GM15510 (cell line): ENCODE results near the gene ANO1.

Source experiments
- POLR2A ChIP-seq: IDR thresholded peaks from 3 replicates; pipeline ENCODE4 v1.6.1; 2011; ENCODE audit warnings: borderline replicate concordance; ENCODE audit not compliant: insufficient read length; ENCODE audit errors: extremely low read depth

Gene ANO1

DNA sequence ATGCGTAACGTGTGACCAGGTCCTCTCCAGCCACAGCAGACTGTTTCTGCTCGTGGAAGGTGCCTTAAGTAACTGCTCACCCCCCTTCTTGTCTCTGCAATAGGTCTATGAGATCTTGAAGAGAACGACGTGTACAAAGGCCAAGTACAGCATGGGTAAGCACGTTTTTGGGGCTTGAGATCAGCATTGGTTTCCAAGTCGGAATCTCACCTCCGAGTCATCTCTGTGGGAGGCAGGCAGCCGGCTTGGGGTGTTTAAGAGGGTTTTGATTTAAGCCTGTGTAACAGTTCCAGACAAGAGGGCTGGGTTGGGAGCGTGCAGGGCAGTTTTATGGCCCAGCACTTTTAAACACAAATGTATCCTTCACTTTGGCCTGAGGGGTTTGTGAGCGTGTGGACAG is 30.1 kb downstream of the ANO1 start:
- TF ChIP-seq POLR2A = no peak

DNA sequence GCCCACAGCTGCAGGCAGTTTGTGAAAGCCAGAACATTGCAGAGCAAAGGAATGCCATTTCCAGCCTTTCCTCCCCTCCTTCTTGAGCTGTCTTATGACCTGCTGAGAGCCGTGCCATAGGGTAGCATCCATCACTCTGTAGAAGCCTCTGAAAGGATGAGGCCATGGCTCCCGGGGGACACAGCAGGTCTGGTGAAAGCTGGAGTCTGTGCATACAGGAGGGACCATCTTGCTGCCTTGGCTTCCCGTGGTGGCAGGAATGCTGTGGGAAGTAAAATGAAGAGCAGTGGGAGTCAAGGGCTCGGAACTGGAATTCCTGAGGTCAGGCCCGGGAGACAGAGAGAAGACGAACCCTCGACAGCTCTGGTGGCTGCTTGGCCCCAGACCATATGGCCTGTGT is 30.9 kb downstream of the ANO1 start:
- no peak for TF ChIP-seq POLR2A

DNA sequence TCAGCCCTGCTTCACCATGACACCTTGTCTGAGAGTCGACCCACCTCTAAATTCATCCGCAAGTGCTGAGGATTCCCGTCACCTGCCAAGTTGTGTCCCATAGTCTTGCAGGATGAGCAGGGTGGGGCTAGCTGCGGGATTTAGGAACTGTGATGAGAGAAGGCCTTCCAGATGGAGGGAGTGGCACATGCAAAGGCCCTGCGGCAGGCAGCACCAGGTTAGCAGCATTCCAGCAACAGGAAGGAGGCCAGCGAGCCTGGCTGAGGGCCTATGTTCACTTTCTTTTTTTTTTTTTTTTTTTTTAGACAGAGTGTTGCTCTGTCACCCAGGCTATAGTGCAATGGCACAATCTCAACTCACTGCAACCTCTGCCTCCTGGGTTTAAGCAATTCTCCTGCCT is 31.8 kb downstream of the ANO1 start:
- no peak for TF ChIP-seq POLR2A

DNA sequence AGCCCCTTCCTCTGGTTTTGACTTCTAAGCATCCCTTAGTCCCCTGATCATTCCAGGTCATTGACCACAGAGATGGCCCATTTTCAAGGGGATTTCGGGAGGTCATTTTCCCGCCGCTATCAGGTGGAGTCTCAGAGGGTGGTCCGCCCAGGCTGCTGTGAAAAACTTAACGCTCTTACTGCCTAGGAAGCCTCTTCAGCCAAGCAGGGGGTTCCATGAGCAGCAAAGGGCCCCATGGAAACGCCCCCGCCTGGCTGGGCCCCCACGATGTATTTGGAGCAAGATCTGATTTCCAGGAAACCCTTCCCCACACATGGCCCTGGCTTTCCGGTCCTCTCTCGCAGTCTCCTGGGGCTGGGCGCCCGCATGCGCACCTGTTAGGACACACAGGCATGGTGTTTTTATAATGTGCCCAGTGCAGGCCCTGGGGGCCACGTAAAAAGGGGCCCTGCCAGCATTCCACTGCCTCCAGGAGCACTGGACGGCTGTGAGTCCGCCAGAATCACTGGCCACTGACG is 32.5 kb downstream of the ANO1 start:
- no peak for TF ChIP-seq POLR2A

DNA sequence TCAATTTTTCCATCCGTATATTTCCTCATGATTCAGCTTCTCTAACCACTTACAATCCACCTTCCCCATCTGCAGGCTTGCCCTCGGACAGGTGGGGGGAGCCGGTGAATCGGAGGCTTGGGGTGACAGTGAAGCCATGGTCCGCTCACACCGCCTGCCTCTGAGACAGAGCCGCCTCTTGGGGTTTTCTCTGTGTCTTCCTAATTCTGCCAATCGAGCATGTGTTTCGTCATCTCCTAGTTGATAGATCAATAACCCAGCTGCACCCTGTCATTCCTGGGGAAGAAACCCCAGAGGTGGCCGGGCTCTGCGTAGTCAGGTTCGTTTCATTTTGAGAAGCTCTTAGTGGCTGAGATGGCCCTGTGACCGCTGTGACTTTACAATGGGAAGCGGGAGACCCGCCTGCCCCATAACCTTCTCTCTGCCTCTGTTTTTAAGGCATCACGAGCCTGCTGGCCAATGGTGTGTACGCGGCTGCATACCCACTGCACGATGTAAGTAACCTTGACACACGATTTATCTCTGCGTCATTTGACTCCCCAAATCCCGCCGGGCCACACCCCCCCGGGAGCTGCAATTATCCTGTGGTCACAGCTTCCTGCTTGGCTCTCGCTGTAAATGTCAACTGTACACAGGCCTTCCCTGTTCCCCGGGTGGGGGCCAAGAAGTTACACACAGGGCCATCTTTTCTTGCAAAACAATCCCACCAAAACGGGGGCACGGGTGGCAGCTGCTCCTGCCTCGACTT is 33.3 kb downstream of the ANO1 start:
- TF ChIP-seq POLR2A = no peak

DNA sequence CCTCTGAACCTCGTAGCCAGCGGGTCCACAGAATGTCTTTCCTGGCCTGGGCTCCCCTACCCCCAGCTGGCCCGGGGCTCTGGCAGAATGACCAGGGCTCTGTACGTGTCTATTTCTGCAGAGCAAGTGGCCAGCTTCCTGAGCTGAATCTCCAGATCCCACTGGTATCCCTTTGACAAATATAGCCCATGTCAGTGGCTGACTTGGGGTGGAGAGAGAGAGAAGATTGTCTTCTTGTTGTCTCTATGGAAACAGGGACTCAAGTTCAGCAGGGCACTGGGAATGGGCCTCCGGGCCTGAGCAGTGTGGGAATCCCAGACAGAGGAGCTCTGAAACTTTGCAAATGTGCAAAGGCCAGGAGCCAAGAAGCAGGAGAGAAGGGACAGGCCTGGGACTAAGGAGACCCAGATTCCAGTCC is 33.9 kb downstream of the ANO1 start:
- TF ChIP-seq POLR2A = no peak

DNA sequence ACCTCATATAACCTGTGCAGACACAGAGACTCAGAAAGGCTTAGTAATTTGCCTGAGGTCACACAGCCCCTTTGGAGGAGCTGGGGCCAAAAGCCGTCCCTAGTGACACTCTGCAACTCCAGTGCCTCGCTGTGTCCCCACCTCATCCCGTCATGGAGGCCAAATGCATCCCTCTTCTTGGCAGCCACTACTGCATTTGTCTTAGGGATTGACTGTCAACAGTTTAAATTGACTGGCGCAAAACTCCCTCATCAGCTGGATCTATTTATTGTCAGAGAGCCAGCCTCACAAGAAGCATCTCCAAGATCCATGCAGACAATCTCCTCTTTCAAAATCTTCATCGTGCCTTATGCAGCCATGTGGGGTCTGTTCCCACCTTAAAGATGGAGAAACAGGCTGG is 35.7 kb downstream of the ANO1 start:
- TF ChIP-seq POLR2A = no peak

DNA sequence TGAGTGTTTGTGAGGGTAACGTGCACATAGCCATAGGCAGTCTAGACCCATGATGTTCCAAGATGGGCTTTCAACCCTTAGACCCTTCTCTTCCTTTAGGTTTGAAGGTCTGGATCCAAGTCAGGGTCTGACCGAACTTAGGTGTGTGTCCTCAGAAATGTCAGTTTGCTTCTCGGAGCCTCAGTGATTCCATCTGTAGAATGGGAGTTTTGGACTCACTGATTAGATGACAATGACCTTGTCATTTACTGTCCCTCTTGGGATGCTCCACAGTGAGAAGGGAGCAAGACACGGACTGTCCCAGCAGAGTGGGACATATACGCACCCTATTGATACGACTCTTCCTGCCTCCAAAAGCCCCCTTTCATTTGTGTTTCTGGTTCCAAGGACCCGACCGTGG is 37.7 kb downstream of the ANO1 start:
- no peak for TF ChIP-seq POLR2A

DNA sequence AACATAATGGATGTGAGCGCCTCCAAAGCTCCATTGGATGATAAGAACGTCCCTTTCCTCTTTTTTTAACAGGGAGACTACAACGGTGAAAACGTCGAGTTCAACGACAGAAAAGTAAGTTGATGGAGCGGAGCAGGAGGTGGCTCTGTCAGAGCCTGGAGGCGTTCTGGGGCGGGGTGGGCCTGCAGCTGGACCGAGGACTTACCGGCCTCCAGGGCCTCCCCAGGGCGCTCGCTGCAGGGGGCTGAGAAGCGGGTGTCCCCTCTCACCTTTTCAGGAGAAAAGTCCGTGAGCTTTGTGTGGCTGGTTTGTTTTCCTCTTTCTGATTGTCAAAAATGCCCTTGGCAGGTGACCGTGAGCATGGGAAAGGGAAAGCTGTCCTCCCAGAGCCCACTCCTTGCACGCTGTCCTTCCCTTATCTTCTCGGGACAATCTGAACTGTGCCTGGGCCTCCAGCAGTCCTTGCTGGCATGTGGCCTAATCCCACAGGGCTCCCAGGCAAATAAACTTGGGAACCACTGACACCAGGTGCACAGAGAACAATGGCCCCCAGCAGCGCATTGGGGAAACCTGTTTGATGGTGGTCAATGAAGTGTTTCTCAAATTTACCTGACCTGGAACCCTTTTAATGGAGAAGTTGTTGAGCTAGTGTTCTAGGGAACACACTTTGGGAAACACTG is 38.4 kb downstream of the ANO1 start:
- no peak for TF ChIP-seq POLR2A

DNA sequence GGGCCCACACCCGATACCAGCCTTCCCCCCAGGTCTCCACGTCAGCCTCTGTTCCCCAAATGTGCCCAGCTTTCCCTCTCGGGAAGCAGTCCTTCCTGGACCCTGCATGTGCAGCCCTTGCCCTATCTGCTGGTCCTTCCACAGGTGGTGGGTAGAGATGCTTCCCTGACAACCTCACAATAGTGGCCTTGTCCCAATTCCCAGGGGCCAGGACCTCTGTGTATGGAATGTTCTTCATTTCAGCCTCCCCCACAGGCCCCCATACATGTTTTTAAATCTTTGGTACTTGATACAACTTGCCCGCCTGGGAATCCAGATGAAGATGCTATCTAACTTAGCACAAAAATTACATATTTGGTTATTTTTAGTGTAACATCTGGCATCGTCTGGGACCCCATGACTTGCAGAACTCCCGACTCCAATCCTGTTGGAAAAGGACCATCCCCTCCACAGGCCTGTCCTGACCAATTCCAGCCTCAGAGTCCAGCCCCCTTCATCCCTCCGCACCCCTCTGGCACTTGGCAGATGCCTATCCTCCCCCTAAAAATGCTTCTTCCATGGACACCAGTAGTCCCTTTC is 39.5 kb downstream of the ANO1 start:
- TF ChIP-seq POLR2A = no peak

DNA sequence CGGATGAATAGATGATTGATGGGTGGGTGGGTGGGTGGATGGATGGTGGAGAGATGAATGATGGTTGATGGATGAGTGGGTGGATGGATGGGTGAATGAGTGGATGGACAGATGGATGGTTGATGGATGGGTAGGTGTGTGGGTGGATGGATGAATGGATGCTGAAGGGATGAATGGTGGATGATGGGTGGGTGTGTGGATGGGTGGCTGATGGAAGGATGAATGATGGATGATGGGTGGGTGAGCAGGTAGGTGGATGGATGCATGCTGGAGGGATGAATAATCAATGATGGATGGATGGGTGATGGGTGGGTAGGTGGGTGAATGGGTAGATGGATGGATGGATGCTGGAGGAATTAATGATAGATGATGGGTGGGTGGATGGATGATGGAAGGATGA is 40.5 kb downstream of the ANO1 start:
- no peak for TF ChIP-seq POLR2A

DNA sequence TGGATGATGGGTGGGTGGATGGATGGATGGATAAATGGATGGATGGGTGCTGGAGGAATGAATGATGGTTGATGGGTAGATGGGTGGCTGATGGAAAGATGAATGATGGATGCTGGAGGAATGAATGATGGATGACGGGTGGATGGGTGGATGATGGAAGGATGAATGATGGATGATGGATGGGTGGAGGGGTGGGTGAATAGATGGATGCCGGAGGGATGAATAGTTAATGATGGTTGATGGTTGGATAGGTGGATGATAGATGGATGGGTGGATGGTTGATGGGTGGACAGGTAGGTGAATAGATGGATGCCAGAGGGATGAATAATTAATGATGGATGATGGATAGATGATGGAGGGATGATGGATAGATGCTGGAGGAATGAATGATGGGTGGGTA is 41.4 kb downstream of the ANO1 start:
- no peak for TF ChIP-seq POLR2A

DNA sequence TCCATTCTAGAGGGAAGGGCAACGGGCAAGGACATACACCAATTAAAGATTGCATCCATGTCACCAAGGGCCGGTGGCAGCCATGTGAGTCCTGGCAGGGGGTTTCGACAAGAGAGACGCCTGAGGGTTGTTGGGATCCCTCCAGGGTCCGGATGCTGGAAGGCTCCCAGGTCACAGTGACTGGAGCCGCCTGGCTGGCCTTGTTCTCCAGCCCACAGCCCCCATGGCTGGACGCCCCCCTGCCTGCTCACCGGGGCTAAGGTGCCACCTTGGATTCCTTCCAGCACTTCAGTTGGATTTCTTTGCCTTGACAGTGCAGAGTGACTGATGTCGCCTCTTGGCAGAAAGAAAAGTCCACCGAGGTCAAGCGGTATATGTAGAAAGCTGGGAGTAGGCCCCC is 42.6 kb downstream of the ANO1 start:
- TF ChIP-seq POLR2A = no peak

DNA sequence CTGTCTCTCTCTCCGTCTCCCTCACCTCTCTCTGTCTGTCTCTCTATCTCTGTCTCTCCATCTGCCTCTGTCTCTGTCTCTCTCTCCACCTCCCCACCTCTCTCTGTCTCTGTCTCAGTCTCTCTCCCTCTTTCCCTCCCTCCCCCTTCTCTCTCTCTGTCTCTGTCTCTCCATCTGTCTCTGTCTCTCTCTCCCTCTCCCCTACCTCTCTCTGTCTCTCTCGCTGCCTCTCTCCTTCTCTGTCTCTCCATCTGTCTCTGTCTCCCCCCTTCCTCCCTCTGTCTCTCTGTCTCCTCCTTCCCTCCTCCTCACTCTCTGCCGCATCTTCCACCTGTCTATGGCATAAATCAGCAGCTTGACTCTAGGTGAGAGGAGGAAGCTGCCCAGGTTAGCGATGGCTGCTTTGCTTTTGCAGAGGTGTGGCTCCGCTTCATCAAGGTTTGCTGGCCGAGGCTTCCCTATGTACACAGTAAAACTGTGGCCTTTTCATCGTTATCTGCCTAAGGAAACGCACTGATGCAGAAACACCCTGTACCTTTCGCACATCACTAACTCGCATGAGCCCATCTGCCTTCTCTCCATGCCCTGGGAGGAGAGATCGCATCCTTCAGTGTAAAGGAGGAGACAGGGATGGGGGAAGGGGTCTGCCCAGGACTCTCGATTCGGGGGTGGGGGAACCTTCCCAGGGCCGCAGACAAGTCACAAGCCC is 44.5 kb downstream of the ANO1 start:
- TF ChIP-seq POLR2A = no peak

DNA sequence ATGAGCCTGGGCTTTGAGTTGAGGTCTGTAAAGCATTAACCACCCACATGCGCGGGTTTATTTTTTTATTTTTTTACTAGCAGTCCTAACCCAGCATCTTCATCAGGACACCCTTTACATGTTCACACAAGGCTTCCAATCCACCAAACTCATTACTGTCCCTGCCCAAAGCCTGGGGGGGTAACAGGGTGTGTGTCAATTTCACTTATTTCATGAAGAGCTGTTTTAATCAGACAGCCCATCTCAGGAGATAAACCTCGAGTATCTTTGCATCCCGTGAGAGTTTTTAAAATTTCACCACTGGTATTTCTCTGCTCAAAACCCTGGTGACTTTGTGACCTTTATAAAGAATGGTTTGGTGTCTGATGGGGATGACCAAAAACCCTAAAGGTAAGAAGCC is 45.6 kb downstream of the ANO1 start:
- no peak for TF ChIP-seq POLR2A

DNA sequence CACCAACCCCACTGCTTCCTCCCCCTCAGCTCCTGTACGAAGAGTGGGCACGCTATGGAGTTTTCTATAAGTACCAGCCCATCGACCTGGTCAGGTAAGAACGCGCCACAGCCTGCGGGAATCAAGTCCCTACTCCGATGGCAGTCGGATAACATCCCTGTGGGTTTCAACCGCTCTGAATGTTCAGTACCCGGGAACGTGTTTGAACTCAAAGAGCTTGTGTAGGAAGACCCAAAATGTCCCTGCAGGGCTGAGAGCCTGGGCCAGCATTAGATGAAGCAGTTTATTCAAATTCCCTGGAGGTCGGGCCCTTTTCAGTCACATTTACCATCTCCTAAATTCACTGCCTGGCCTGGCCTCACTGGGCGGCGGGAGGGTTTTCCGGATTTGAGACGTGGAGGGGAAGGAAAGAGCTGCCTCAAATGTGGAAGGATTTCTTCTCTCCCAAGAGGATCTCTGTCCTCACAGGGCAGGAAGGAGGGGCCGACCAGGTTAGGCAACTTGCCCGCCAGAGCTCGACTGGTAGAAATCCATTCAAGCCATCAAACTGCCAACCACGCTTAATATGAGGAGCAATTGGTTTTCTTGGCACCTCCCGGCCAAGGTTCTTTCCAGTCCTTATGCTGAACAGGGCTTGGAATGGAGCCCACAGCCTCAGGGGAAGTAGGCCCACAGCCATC is 46.3 kb downstream of the ANO1 start:
- no peak for TF ChIP-seq POLR2A

DNA sequence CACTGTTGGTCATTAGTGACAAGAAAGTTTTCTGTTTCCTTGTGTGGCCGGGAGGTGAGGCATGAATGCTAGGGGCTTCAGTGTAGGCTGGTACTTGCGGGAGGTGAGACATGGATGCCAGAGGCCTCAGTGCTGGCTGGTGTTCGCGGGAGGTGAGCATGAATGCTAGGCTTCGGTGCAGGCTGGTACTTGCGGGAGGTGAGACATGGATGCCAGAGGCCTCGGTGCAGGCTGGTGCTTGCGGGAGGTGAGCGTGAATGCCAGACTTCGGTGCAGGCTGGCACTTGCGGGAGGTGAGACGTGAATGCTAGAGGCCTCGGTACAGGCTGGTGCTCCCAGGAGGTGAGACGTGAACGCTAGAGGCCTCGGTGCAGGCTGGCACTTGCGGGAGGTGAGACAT is 48.4 kb downstream of the ANO1 start:
- TF ChIP-seq POLR2A = no peak
